NOMO-1 treated with DMSO at 0.1 percent for 48 hours (cell line): Measurements from ENCODE around the gene ZNF430.
"Not testable (repeated sequence)": the region's sequence is repeated elsewhere in the genome, so short reads cannot be mapped to it uniquely, and the experiment has no call there.

ENCODE experiments used
- DNase-seq: peaks from one replicate; lab custom pipeline; 2025; ENCODE audit not compliant: unreplicated experiment; lab: John Stamatoyannopoulos, UW

ZNF430 gene

GRCh38 chr19:21020298-21021227, at the start of gene ZNF430:
TSS of gene ZNF430 (plus strand) at chr19:21020657. CDS start at chr19:21020801, 144 bp downstream.
- peak; percentile 98 for DNase-seq

GRCh38 chr19:20992788-20993187, 27.7 kb upstream of the ZNF430 start:
- not testable (repeated sequence) for DNase-seq

GRCh38 chr19:20999731-21000352, 20.6 kb upstream of the ZNF430 start:
- DNase-seq: no peak

GRCh38 chr19:21021238-21021637, 781 bp downstream of the ZNF430 start:
- DNase-seq: not testable (repeated sequence)

GRCh38 chr19:21022996-21023395, 2.5 kb downstream of the ZNF430 start:
- no peak for DNase-seq

- no peak for DNase-seq
Measured at GRCh38 chr19:21023901-21024300, 3.4 kb downstream of the ZNF430 start.

- no peak for DNase-seq
Measured at GRCh38 chr19:21028969-21029268, 8.5 kb downstream of the ZNF430 start.

DNA sequence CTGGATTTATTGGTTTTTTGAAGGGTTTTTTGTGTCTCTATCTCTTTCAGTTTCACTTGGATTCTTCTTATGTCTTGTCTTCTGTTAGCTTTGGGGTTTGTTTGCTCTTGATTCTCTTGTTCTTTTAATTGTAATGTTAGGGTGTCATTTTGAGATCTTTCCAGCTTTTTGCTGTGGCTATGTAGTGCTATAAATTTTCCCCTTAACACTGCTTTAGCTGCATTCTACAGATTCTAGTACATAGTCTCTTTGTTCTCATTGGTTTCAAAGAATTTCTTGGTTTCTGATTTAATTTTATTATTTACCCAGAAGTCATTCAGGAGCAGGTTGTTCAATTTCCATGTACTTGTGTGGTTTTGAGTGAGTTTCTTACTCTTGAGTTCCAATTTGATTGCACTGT, 24.6 kb downstream of the ZNF430 start:
- no peak for DNase-seq

- DNase-seq: no peak
Measured at GRCh38 chr19:21046489-21046888, 26.0 kb downstream of the ZNF430 start.

DNA sequence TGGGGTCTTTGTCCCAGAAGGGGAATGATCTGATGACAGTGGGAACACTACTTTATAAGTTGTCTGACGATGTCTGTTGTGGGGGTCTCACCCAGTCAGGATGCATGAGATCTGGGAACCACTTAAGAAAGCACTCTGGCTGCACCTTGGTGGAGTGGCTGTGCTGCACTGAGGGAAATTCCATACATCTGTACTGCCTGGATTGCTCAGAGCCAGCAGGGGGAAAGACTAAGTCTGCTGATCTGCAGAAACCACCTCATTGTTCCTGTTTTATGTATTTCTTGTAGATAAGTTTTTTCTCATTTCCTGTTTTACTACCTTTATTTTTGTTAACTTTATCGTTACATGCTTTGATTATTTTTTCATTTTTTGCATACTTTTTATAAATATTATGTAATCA, 27.3 kb downstream of the ZNF430 start:
- no peak for DNase-seq

DNA sequence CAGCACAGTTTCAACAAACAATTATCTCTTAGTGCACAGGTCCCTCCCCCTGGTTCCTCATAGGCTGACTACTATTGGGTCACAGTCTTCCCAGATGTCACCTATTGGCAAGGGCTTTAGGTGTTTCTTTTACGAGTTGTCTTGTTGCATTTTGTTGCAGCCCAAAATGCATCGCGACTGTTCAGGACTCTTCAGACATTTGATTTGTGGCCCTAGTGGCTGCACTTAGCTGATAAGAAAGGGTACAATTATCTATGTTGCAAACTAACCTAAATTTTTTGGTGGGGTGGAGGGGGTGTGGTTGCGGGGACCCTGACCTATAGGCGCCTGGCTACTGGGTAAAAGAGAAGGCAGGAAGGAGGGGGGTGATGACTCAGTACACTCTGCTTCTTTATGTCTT, 32.4 kb downstream of the ZNF430 start:
- no peak for DNase-seq

- no peak for DNase-seq
Measured at GRCh38 chr19:21065336-21065735, 44.9 kb downstream of the ZNF430 start.

DNA sequence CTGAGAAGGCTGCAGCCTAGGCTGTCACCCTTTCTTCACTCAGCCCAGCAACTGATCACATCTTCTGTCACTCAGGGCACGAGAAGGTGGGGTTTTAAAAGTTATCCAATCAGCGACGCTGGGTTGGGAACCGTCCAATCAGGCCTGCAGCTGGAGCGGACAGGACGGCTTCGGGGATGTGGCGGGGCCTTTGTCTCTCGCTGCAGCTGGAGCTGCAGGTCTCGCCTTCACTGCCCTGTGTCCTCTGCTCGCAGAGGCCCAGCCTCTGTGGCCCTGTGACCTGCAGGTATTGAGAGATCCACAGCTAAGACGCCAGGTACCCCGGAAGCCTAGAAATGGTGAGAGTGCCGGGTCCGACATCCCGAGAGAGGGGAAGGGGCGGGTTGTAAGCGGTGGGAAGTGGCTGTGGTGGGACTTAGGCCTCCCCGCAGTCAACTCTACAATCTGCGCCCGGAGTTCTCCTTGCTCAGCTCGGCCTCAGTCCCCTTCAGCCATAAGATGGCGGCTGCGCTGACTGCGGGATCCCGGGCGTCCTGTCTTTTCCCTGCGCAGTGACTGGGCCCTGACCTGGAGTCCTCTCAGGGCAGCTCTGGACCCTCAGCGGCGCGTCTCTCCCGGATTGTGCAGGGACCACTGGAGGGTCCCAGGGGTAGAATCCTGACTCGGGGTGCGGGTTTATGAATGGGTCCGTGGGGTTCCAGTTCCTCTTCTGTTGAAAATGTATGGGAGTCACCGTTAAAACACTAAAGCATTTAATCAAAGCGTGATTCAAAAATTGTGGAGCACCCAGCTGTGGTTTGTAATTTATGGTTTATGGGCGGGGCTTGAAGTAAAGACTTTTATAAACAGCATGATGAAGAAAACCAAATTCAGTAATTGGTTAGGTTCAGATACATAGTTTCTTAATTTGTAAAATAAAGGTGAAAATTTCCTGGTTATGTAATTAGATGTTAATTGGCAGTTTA, 61.8 kb downstream of the ZNF430 start, which contains the start of gene ZNF714:
Gene ZNF714, plus strand, starts transcription at position 193 of the 965 bp plus-strand sequence. CDS start 16,066 bp downstream, outside the sequence.
- peak; percentile 78 for DNase-seq

DNA sequence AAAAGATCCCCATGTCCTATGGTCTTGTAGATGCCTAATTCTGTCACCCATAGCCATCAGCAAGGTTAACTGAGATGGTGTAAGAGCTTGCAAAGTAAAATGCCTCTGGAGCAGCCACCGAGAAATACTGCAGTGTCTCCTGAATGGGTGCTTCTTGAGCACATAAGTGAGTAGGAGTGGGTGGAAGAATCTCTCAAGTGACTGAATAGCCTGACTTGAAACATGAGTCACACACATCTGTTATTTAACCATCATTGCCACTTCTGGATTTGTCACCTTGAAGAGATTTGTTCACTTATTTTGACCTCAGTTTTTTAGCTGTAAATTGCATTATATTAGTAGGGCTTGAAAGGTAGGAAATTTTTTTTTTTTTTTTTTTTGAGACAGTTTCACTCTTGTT, 63.9 kb downstream of the ZNF430 start:
- DNase-seq: no peak

DNA sequence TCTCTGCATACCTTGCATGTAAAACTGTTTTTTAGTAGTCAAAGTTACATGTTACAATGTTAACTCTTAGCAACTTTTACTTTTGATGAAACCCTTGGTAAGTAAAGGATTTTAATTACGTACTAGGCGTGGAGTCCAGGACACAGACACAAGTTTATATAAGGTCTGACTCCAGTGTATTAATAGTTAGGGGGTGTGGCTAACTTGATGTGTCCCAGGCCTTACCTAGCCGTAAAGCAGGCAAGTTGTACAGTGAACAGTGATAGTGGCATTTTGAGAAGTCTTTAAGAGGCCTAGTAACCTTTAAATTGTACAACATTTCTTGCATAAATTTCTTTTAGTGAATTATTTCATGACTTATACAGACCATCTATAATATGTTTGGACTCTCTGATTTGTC, 67.4 kb downstream of the ZNF430 start:
- no peak for DNase-seq

DNA sequence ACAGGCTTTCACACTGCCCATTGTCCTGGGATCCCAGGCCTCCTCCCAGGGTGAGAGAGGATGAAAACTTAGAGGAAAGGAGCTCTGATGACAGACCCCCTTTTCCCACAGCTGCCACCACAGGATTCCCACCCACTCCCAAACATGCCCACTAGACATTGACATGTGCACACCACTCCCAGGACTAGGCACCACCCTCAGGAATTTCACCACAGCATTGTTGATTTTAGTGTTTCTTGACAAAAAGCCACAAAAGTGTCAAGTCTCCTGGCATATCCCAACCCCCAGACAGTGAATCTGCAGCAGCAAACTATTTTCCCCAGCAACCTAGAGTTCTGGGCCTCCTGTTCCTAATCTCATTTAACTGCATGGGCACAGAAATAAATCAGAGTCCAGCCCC, 71.7 kb downstream of the ZNF430 start:
- no peak for DNase-seq

DNA sequence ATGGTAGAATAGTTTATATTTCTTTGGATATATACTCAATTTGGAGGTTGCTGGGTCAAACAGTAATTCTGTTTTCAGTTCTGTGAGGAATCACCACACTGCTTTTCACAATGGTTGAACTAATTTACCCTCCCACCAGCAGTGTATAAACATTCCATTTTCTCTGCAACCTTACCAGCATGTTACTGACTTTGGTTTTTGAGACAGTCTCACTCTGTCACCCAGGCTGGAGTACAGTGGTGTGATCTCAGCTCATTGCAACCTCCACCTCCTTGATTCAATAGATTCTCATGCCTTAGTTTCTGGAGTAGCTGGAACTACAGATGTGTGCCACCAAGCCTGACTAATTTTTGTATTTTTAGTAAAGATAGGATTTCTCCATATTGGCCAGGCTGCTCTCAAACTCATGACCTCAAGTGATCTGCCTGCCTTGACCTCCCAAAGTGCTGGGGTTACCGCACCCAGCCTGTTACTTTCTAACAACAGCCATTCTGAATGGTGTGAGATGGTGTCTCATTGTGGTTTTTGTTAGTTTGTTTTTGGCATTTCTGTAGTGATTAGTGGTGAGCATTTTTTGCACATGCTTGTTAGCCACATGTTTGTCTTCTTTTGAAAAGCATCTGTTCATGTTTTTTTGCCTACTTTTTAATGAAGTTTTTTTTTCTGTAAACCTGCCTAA, 74.0 kb downstream of the ZNF430 start:
- no peak for DNase-seq

DNA sequence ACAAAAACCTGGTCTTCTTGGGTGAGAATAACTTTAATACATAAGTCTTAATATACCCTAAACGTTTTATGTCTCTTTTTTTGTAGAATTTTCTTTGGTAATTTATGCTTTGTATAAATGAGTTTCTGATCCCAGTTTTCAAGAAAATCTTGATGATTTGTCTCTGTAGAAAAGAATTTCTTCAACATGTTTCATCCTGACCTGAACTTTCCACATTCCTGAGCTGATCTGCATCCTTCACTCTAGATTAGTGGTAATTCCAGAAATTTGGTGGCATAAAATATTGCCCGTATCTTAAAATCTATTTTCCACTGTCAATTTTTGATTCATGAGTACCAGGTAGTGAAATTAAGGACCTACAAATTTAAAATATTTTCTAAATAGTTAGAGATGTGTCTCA, 77.8 kb downstream of the ZNF430 start:
- DNase-seq: no peak

- no peak for DNase-seq
Measured at GRCh38 chr19:21101521-21102242, 81.2 kb downstream of the ZNF430 start.

DNA sequence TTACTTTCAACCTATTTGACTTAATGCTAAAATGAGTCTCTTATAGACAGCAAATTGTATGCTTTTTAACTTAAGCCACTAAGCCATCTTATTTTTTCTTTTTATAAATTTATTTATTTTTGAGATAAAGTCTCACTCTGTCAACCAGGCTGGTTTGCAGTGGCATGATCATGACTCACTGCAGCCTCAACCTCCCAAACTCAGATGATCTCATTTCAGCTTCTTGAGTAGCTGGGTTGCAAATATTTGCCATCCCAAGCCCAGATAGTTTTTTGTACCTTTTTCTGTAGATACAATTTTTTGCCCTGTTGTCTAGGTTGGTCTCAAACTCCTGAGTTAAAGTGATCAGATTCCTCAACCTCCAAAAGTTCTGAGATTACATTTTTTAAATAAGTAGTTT, 88.7 kb downstream of the ZNF430 start:
- DNase-seq: no peak
